ENCODE measurements around the gene HOXB7. TPM values are rescaled to one million over a fixed set of nuclear protein-coding genes. Genes with fewer than 3 reads are reported as not detected.

The HOXB7 gene
- total and polyA plus RNA-seq, 8 donors, result 2.4 to 10.5 (median 6.4) TPM

GRCh38 chr17:48592577-48592976 is 18.2 kb downstream of the HOXB7 start:
- no peak for TF ChIP-seq CTCF (IDR thresholded peaks at IDR 0.05)
- peaks cover 12 to 35% of the 10 kb centered on the region in 2 donors for H3K4me1 ChIP-seq

GRCh38 chr17:48592057-48592514 is 18.7 kb downstream of the HOXB7 start:
- ATAC-seq (no peak), DNase-seq (no peak)
- intact Hi-C loops (cut with DNase I), result loop anchor here in 1 of 2 donors (5.0 to 10.0 kb wide), 2 partner anchors 100 to 247 kb away; no protein-coding TSS in a partner anchor
- peak overlapping the region; percentile 25 to 32 for H3K4me3 ChIP-seq
- no peak for TF ChIP-seq CTCF (IDR thresholded peaks at IDR 0.05)
- peaks cover 59 to 100% of the 10 kb centered on the region in 2 donors for H3K27me3 ChIP-seq
- peak overlapping the region; percentile 76 to 90 for H3K27ac ChIP-seq
- H3K4me1 ChIP-seq, result peaks cover 12 to 35% of the 10 kb centered on the region in 2 donors
- H3K36me3 ChIP-seq, result no peaks in the 10 kb centered on the region
- H3K9me3 ChIP-seq, result no peaks in the 10 kb centered on the region

More at GRCh38 chr17:48592577-48592976, 18.2 kb downstream of the HOXB7 start:
- peak overlapping the region; percentile 25 to 32 for H3K4me3 ChIP-seq
- DNase-seq (no peak), ATAC-seq (no peak)
- peaks cover 64 to 100% of the 10 kb centered on the region in 2 donors for H3K27me3 ChIP-seq
- H3K36me3 ChIP-seq, result no peaks in the 10 kb centered on the region
- peak overlapping the region; percentile 76 to 90 for H3K27ac ChIP-seq
- intact Hi-C loops (cut with DNase I), result loop anchor here in 1 of 2 donors (5.0 to 10.0 kb wide), 2 partner anchors 100 to 248 kb away; no protein-coding TSS in a partner anchor
- H3K9me3 ChIP-seq, result no peaks in the 10 kb centered on the region

GRCh38 chr17:48591255-48592056 is 19.4 kb downstream of the HOXB7 start:
- ATAC-seq (no peak), DNase-seq (peak in 1 of 4 donors; percentile 37)
- Histone ChIP-seq H3K4me1 (peaks cover 11 to 39% of the 10 kb centered on the region in 2 donors), H3K27me3 (peaks cover 59 to 100% of the 10 kb centered on the region in 2 donors), H3K27ac (peak overlapping the region; percentile 76 to 90), H3K4me3 (peak overlapping the region; percentile 25 to 32), H3K9me3 (no peaks in the 10 kb centered on the region), H3K36me3 (no peaks in the 10 kb centered on the region)
- intact Hi-C loops (cut with DNase I), result loop anchor here in 1 of 2 donors (5.0 to 10.0 kb wide), 2 partner anchors 99 to 247 kb away; no protein-coding TSS in a partner anchor
- no peak for TF ChIP-seq CTCF (IDR thresholded peaks at IDR 0.05)

- no peak for ATAC-seq
- H3K36me3 ChIP-seq, result no peaks in the 10 kb centered on the region
- H3K27me3 ChIP-seq, result peaks cover 61 to 100% of the 10 kb centered on the region in 2 donors
- H3K4me3 ChIP-seq, result peak overlapping the region in 1 of 2 donors; percentile 24
- peak overlapping the region; percentile 76 to 90 for H3K27ac ChIP-seq
- intact Hi-C loops (cut with DNase I), result loop anchor here in 1 of 2 donors (5.0 to 10.0 kb wide), 2 partner anchors 98 to 246 kb away; no protein-coding TSS in a partner anchor
- no peak for TF ChIP-seq CTCF (IDR thresholded peaks at IDR 0.05)
- H3K4me1 ChIP-seq, result peaks cover 4 to 47% of the 10 kb centered on the region in 2 donors
- DNase-seq, result no peak
- H3K9me3 ChIP-seq, result no peaks in the 10 kb centered on the region
Observed at GRCh38 chr17:48590607-48591161, 20.1 kb downstream of the HOXB7 start.
